ENCODE measurements around the gene WFIKKN1. TPM values are rescaled to one million over a fixed set of nuclear protein-coding genes. Genes with fewer than 3 reads are reported as not detected.

Gene WFIKKN1
- total RNA-seq, 1 experiment from 2014 or later = 12.3 TPM

DNA sequence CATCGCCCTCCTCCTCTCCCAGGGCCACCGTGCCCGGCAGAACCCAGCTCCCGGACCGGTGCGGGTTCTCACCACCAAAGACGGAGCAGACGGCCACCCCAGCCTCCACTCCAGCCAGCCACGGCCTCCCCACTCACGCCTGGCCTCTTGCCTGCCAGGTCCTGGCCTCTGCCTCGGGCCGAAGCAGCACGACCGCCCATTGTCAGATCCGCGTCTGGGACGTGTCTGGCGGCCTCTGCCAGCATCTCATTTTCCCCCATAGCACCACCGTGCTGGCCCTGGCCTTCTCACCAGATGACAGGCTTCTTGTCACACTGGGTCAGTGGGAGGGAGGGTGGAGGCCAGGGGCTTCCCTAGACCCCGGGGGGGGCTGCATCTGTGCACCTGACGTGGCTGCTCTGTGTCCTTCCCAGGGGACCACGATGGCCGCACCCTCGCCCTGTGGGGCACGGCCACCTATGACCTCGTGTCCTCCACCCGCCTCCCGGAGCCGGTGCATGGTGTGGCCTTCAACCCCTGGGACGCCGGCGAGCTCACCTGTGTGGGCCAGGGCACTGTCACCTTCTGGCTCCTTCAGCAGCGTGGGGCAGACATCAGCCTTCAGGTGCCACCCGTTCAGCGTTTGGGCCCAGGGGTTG, 30.5 kb downstream of the WFIKKN1 start:
- no peak overlapping the region for H3K27ac Mint-ChIP-seq
- H3K9me3 Mint-ChIP-seq = no peaks in the 10 kb centered on the region
- no peak overlapping the region; the same call in 1 of the 2 replicates for H3K4me3 Mint-ChIP-seq
- TF ChIP-seq ZNF121 (CRISPR knock-in tag; IDR thresholded peaks at IDR 0.05) (peak; percentile 78), KAT7 (CRISPR knock-in tag; IDR thresholded peaks at IDR 0.05; ENCODE audit: borderline replicate concordance) (no peak)
- TF ChIP-seq, protein P1, sequence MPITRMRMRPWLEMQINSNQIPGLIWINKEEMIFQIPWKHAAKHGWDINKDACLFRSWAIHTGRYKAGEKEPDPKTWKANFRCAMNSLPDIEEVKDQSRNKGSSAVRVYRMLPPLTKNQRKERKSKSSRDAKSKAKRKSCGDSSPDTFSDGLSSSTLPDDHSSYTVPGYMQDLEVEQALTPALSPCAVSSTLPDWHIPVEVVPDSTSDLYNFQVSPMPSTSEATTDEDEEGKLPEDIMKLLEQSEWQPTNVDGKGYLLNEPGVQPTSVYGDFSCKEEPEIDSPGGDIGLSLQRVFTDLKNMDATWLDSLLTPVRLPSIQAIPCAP (CRISPR knock-in tag; IDR thresholded peaks at IDR 0.05) = no peak
- TF ChIP-seq, protein P2, sequence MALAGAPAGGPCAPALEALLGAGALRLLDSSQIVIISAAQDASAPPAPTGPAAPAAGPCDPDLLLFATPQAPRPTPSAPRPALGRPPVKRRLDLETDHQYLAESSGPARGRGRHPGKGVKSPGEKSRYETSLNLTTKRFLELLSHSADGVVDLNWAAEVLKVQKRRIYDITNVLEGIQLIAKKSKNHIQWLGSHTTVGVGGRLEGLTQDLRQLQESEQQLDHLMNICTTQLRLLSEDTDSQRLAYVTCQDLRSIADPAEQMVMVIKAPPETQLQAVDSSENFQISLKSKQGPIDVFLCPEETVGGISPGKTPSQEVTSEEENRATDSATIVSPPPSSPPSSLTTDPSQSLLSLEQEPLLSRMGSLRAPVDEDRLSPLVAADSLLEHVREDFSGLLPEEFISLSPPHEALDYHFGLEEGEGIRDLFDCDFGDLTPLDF (CRISPR knock-in tag; IDR thresholded peaks at IDR 0.05) = no peak
- H3K4me1 Mint-ChIP-seq = peaks cover 4% of the 10 kb centered on the region
- H3K27me3 Mint-ChIP-seq (ENCODE audit: low read depth) = no peaks in the 10 kb centered on the region
- ChIA-PET POLR2A (interaction anchor here (1.0 to 1.4 kb wide), 2 partner anchors 12 to 23 kb away, joined by 3 to 5 read pairs; partner anchors contain the start of gene WDR90), CTCF (interaction anchor here (0.6 to 3.3 kb wide), 25 partner anchors 12 to 282 kb away, joined by 3 to 54 read pairs (median 5); partner anchors contain the start of genes CAPN15, CCDC78, METTL26 and RHBDL1)
- H3K36me3 Mint-ChIP-seq = no peaks in the 10 kb centered on the region
- ATAC-seq = no peak
- DNase-seq (ENCODE audit: low spot score) = no peak

GRCh38 chr16:662095-662494, 31.3 kb downstream of the WFIKKN1 start:
- Mint-ChIP-seq H3K4me1 (peaks cover 4% of the 10 kb centered on the region), H3K4me3 (no peak overlapping the region), H3K9me3 (no peaks in the 10 kb centered on the region), H3K36me3 (no peaks in the 10 kb centered on the region), H3K27me3 (ENCODE audit: low read depth) (no peaks in the 10 kb centered on the region), H3K27ac (no peak overlapping the region)
- ChIA-PET POLR2A (interaction anchor here (1.1 kb wide), 1 partner anchor 66 kb away, joined by 3 read pairs; no protein-coding TSS in a partner anchor), CTCF (interaction anchor here (0.8 to 3.1 kb wide), 5 partner anchors 13 to 40 kb away, joined by 3 to 7 read pairs (median 5); partner anchors contain the start of genes METTL26 and WDR90)
- TF ChIP-seq ZNF138 (CRISPR knock-in tag; conservative IDR thresholded peaks at IDR 0.05) (no peak), FOXK1 (CRISPR knock-in tag; IDR thresholded peaks at IDR 0.05) (no peak)
- TF ChIP-seq, protein P3, sequence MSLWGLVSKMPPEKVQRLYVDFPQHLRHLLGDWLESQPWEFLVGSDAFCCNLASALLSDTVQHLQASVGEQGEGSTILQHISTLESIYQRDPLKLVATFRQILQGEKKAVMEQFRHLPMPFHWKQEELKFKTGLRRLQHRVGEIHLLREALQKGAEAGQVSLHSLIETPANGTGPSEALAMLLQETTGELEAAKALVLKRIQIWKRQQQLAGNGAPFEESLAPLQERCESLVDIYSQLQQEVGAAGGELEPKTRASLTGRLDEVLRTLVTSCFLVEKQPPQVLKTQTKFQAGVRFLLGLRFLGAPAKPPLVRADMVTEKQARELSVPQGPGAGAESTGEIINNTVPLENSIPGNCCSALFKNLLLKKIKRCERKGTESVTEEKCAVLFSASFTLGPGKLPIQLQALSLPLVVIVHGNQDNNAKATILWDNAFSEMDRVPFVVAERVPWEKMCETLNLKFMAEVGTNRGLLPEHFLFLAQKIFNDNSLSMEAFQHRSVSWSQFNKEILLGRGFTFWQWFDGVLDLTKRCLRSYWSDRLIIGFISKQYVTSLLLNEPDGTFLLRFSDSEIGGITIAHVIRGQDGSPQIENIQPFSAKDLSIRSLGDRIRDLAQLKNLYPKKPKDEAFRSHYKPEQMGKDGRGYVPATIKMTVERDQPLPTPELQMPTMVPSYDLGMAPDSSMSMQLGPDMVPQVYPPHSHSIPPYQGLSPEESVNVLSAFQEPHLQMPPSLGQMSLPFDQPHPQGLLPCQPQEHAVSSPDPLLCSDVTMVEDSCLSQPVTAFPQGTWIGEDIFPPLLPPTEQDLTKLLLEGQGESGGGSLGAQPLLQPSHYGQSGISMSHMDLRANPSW (CRISPR knock-in tag; conservative IDR thresholded peaks at IDR 0.05; ENCODE audit: low read depth) = no peak
- DNase-seq (ENCODE audit: low spot score) = no peak
- no peak for ATAC-seq

- H3K36me3 Mint-ChIP-seq = no peaks in the 10 kb centered on the region
- ATAC-seq (no peak), DNase-seq (ENCODE audit: low spot score) (no peak)
- ChIA-PET POLR2A (interaction anchor here (1.1 kb wide), 1 partner anchor 65 kb away, joined by 3 read pairs; no protein-coding TSS in a partner anchor), CTCF (interaction anchor here (0.8 to 3.1 kb wide), 5 partner anchors 13 to 40 kb away, joined by 3 to 7 read pairs (median 5); partner anchors contain the start of genes METTL26 and WDR90)
- no peak overlapping the region for H3K4me3 Mint-ChIP-seq
- H3K27ac Mint-ChIP-seq = no peak overlapping the region
- no peaks in the 10 kb centered on the region for H3K9me3 Mint-ChIP-seq
- peaks cover 4% of the 10 kb centered on the region for H3K4me1 Mint-ChIP-seq
- TF ChIP-seq NFE2L1 (CRISPR knock-in tag; IDR thresholded peaks at IDR 0.05) (no peak), ELF4 (CRISPR knock-in tag; IDR thresholded peaks at IDR 0.05; ENCODE audit: low read depth) (no peak), MAX (CRISPR knock-in tag; IDR thresholded peaks at IDR 0.05) (no peak), ZNF396 (CRISPR knock-in tag; IDR thresholded peaks at IDR 0.05; ENCODE audit: borderline replicate concordance) (no peak), IRF2 (CRISPR knock-in tag; IDR thresholded peaks at IDR 0.05; ENCODE audit: borderline replicate concordance, low read depth) (no peak)
- TF ChIP-seq, protein P3 (CRISPR knock-in tag; conservative IDR thresholded peaks at IDR 0.05; ENCODE audit: low read depth) = no peak
- TF ChIP-seq, protein P4, sequence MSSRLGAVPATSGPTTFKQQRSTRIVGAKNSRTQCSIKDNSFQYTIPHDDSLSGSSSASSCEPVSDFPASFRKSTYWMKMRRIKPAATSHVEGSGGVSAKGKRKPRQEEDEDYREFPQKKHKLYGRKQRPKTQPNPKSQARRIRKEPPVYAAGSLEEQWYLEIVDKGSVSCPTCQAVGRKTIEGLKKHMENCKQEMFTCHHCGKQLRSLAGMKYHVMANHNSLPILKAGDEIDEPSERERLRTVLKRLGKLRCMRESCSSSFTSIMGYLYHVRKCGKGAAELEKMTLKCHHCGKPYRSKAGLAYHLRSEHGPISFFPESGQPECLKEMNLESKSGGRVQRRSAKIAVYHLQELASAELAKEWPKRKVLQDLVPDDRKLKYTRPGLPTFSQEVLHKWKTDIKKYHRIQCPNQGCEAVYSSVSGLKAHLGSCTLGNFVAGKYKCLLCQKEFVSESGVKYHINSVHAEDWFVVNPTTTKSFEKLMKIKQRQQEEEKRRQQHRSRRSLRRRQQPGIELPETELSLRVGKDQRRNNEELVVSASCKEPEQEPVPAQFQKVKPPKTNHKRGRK (CRISPR knock-in tag; IDR thresholded peaks at IDR 0.05; ENCODE audit: borderline replicate concordance) = no peak
- no peaks in the 10 kb centered on the region for H3K27me3 Mint-ChIP-seq (ENCODE audit: low read depth)
These were observed 31.8 kb downstream of the WFIKKN1 start for GRCh38 chr16:662597-662996.
